Urinary bladder (tissue), 4 donors: ENCODE measurements around the gene PLCE1. TPM values are rescaled to one million over a fixed set of nuclear protein-coding genes. Genes with fewer than 3 reads are reported as not detected.

Experiments
- DNase-seq: peaks from one replicate; pipeline ENCODE4 v3.0.0-alpha.2; 2015; ENCODE audit errors: extremely low spot score
- H3K27ac ChIP-seq: one replicate; pipeline ENCODE4 v1.5.1; 2013; ENCODE audit warnings: low read depth, mild to moderate bottlenecking, moderate library complexity
- H3K36me3 ChIP-seq: one replicate; pipeline ENCODE4 v1.6.1; 2013; ENCODE audit warnings: mild to moderate bottlenecking, moderate library complexity; ENCODE audit not compliant: insufficient read depth
- H3K4me1 ChIP-seq: one replicate; pipeline ENCODE4 v1.6.1; 2013; ENCODE audit warnings: mild to moderate bottlenecking, moderate library complexity; ENCODE audit not compliant: insufficient read depth
- H3K4me3 ChIP-seq: one replicate; pipeline ENCODE4 v1.5.1; 2013; ENCODE audit warnings: low read depth, low read length
- WGBS: extraction: QIAGEN DNeasy Blood & Tissue Kit; methylation state at CpG from one replicate; pipeline ENCODE4 v1.1.7; 2013; 5-methylcytosine and 5-hydroxymethylcytosine counted together
- polyA plus RNA-seq: library from polyadenylated mRNA; stranded (reverse); fragments of 200-250 nt; gene quantifications from one replicate; pipeline ENCODE4 v1.2.3, GENCODE V29; 2013
- total RNA-seq: library from RNA; depleted of rRNA; stranded (reverse); fragments of >200 nt; gene quantifications from one replicate; pipeline ENCODE4 v1.2.3, GENCODE V29; 2014
- donor health status: healthy with polysubstance abuse.
- donor health status: healthy.

Gene PLCE1
- total and polyA plus RNA-seq, 2 donors = 4.4 to 38.1 TPM

- 14% methylated on average over 11 of the region's 11 CpGs for WGBS
- peaks cover 3% of the 10 kb centered on the region for H3K4me1 ChIP-seq
- no peaks in the 10 kb centered on the region for H3K36me3 ChIP-seq
- DNase-seq = no peak
- no peak overlapping the region for H3K4me3 ChIP-seq
- H3K27ac ChIP-seq = no peak overlapping the region
Observed at GRCh38 chr10:93999401-93999851, 5.7 kb downstream of the PLCE1 start.

- no peaks in the 10 kb centered on the region for H3K36me3 ChIP-seq
- no peak overlapping the region for H3K4me3 ChIP-seq
- H3K4me1 ChIP-seq = peaks cover 3% of the 10 kb centered on the region
- no peak for DNase-seq
- no peak overlapping the region for H3K27ac ChIP-seq
- WGBS = 73% methylated on average over 5 of the region's 5 CpGs
Observed at GRCh38 chr10:94000638-94001415, 7.1 kb downstream of the PLCE1 start.

GRCh38 chr10:94001416-94001810, 7.7 kb downstream of the PLCE1 start:
- no peak for DNase-seq
- H3K4me1 ChIP-seq = peaks cover 3% of the 10 kb centered on the region
- no peak overlapping the region for H3K27ac ChIP-seq
- H3K4me3 ChIP-seq = no peak overlapping the region
- H3K36me3 ChIP-seq = no peaks in the 10 kb centered on the region
- WGBS = 95% methylated on average over 1 of the region's 1 CpG

- Histone ChIP-seq H3K4me1 (peaks cover 3% of the 10 kb centered on the region), H3K27ac (no peak overlapping the region), H3K4me3 (no peak overlapping the region), H3K36me3 (no peaks in the 10 kb centered on the region)
- DNase-seq = no peak
- WGBS = 77% methylated on average over 3 of the region's 3 CpGs
Observed at GRCh38 chr10:94002156-94002555, 8.4 kb downstream of the PLCE1 start.

GRCh38 chr10:94003488-94003887, 9.8 kb downstream of the PLCE1 start:
- no peak overlapping the region for H3K27ac ChIP-seq
- WGBS = 90% methylated on average over 3 of the region's 3 CpGs
- H3K4me1 ChIP-seq = peaks cover 3% of the 10 kb centered on the region
- no peak overlapping the region for H3K4me3 ChIP-seq
- H3K36me3 ChIP-seq = no peaks in the 10 kb centered on the region
- DNase-seq = no peak

GRCh38 chr10:94005050-94005449, 11.3 kb downstream of the PLCE1 start:
- no peak for DNase-seq

GRCh38 chr10:94006591-94007550, 13.1 kb downstream of the PLCE1 start:
- 41% methylated on average over 4 of the region's 4 CpGs for WGBS
- no peak overlapping the region for H3K4me3 ChIP-seq
- H3K36me3 ChIP-seq = no peaks in the 10 kb centered on the region
- no peak for DNase-seq
- H3K27ac ChIP-seq = no peak overlapping the region
- no peaks in the 10 kb centered on the region for H3K4me1 ChIP-seq

More at GRCh38 chr10:94005050-94005449, 11.3 kb downstream of the PLCE1 start:
- 59% methylated on average over 2 of the region's 2 CpGs for WGBS
- Histone ChIP-seq H3K27ac (no peak overlapping the region), H3K4me1 (no peaks in the 10 kb centered on the region), H3K4me3 (no peak overlapping the region), H3K36me3 (no peaks in the 10 kb centered on the region)

- no peak for DNase-seq
- Histone ChIP-seq H3K36me3 (no peaks in the 10 kb centered on the region), H3K4me1 (no peaks in the 10 kb centered on the region), H3K4me3 (no peak overlapping the region), H3K27ac (no peak overlapping the region)
- WGBS = 93% methylated on average over 2 of the region's 2 CpGs
Observed at GRCh38 chr10:94008526-94008925, 14.8 kb downstream of the PLCE1 start.

GRCh38 chr10:94010116-94010515, 16.4 kb downstream of the PLCE1 start:
- no peak for DNase-seq
- 98% methylated on average over 2 of the region's 2 CpGs for WGBS
- Histone ChIP-seq H3K4me3 (no peak overlapping the region), H3K36me3 (no peaks in the 10 kb centered on the region), H3K4me1 (no peaks in the 10 kb centered on the region), H3K27ac (no peak overlapping the region)

- no peak overlapping the region for H3K4me3 ChIP-seq
- no peaks in the 10 kb centered on the region for H3K36me3 ChIP-seq
- no peak overlapping the region for H3K27ac ChIP-seq
- no peaks in the 10 kb centered on the region for H3K4me1 ChIP-seq
- DNase-seq = no peak
Observed at GRCh38 chr10:94010886-94011285, 17.2 kb downstream of the PLCE1 start.

GRCh38 chr10:94011296-94011695, 17.6 kb downstream of the PLCE1 start:
- DNase-seq = no peak
- H3K4me3 ChIP-seq = no peak overlapping the region
- no peaks in the 10 kb centered on the region for H3K4me1 ChIP-seq
- 87% methylated on average over 2 of the region's 2 CpGs for WGBS
- no peak overlapping the region for H3K27ac ChIP-seq
- H3K36me3 ChIP-seq = no peaks in the 10 kb centered on the region

- WGBS = 86% methylated on average over 1 of the region's 1 CpG
- Histone ChIP-seq H3K27ac (no peak overlapping the region), H3K36me3 (no peaks in the 10 kb centered on the region), H3K4me3 (no peak overlapping the region), H3K4me1 (no peaks in the 10 kb centered on the region)
- DNase-seq = no peak
Observed at GRCh38 chr10:94012834-94013233, 19.1 kb downstream of the PLCE1 start.

- DNase-seq = no peak
- Histone ChIP-seq H3K36me3 (no peaks in the 10 kb centered on the region), H3K27ac (no peak overlapping the region), H3K4me1 (no peaks in the 10 kb centered on the region), H3K4me3 (no peak overlapping the region)
- WGBS = 71% methylated on average over 1 of the region's 1 CpG
Observed at GRCh38 chr10:94013331-94013760, 19.6 kb downstream of the PLCE1 start.

- Histone ChIP-seq H3K36me3 (no peaks in the 10 kb centered on the region), H3K4me3 (no peak overlapping the region), H3K4me1 (no peaks in the 10 kb centered on the region), H3K27ac (no peak overlapping the region)
- WGBS = 88% methylated on average over 3 of the region's 3 CpGs
- DNase-seq = no peak
Observed at GRCh38 chr10:94014304-94014703, 20.6 kb downstream of the PLCE1 start.
